ENCODE results near the gene IGFBP5.

Gene IGFBP5

DNA sequence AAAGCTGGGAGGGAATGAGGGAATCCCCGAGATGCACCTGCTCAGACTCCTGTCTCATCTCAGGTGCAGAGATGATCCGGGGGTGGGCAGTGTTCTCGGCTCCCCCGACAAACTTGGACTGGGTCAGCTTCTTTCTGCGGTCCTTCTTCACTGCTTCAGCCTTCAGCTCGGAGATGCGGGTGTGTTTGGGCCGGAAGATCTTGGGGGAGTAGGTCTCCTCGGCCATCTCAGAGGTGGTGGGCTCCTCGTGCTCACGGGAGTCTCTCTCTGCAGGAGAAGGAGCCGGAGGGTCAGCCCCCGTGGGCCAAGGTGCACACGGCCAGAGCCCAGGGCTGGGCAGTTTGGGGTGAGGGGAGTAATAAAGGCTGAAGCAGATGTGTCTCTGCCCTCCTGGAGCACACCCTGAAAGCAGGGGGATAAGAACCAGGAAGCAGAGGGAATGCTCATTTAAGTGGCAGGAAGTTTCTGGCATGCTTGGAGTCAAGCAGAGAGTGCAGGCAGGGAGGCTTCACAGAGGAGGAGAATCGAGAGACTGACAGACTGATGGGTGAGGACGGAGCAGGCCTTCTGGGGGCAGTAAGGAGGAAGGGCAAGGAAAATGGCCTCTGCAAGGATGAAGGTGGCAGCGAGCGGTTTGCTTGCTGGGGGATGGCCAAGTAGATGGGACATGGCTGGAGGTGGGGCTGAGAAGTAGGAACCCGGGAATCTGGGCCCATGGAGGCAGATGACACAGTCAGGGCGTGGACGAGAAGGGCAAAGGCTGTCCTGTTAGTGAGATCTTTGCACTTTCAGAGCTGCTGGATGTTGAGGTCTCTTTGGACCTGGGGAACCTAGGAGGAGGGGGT lies 16.3 kb downstream of the IGFBP5 start:
- Histone ChIP-seq H4K20me1 (ENCODE audit: control insufficient read depth, insufficient read depth, low read depth, low read length) (no peaks in the 10 kb centered on the region), H3K36me3 (ENCODE audit: control insufficient read depth, low read length) (no peaks in the 10 kb centered on the region), H3K4me2 (ENCODE audit: low read length) (no peak overlapping the region), H3K9me3 (ENCODE audit: control insufficient read depth, insufficient read depth, low read length) (no peaks in the 10 kb centered on the region), H3K4me1 (ENCODE audit: control insufficient read depth, low read length) (0 out of 2 replicates have a peak, but pooled peaks cover 2% of the 10 kb centered on the region), H3K9me2 (replicated peaks; ENCODE audit: control insufficient read depth, low read length) (no peaks in the 10 kb centered on the region), H3K79me2 (ENCODE audit: control insufficient read depth, low read length) (no peaks in the 10 kb centered on the region), H3F3A (ENCODE audit: control insufficient read depth, insufficient read depth) (no peaks in the 10 kb centered on the region), H3K27me3 (ENCODE audit: control insufficient read depth, low read length) (peaks cover 12% of the 10 kb centered on the region), H3K4me3 (ENCODE audit: low read length) (no peak overlapping the region), H3K27ac (ENCODE audit: low read depth, low read length) (no peak overlapping the region)
- TF ChIP-seq, protein P1, sequence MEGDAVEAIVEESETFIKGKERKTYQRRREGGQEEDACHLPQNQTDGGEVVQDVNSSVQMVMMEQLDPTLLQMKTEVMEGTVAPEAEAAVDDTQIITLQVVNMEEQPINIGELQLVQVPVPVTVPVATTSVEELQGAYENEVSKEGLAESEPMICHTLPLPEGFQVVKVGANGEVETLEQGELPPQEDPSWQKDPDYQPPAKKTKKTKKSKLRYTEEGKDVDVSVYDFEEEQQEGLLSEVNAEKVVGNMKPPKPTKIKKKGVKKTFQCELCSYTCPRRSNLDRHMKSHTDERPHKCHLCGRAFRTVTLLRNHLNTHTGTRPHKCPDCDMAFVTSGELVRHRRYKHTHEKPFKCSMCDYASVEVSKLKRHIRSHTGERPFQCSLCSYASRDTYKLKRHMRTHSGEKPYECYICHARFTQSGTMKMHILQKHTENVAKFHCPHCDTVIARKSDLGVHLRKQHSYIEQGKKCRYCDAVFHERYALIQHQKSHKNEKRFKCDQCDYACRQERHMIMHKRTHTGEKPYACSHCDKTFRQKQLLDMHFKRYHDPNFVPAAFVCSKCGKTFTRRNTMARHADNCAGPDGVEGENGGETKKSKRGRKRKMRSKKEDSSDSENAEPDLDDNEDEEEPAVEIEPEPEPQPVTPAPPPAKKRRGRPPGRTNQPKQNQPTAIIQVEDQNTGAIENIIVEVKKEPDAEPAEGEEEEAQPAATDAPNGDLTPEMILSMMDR (IDR thresholded peaks at IDR 0.05; ENCODE audit: low read depth, low read length, poor library complexity, severe bottlenecking) = no peak
- no peak for TF ChIP-seq EZH2phosphoT487 (IDR thresholded peaks at IDR 0.05; ENCODE audit: borderline replicate concordance, low read length)

GRCh38 chr2:216678098-216678465 lies 17.3 kb downstream of the IGFBP5 start:
- peaks cover 6% of the 10 kb centered on the region for H3K27me3 ChIP-seq (ENCODE audit: control insufficient read depth, low read length)
- H3F3A ChIP-seq (ENCODE audit: control insufficient read depth, insufficient read depth) = no peaks in the 10 kb centered on the region
- H3K4me1 ChIP-seq (ENCODE audit: control insufficient read depth, low read length) = 0 out of 2 replicates have a peak, but pooled peaks cover 2% of the 10 kb centered on the region
- TF ChIP-seq, protein P1 (IDR thresholded peaks at IDR 0.05; ENCODE audit: low read depth, low read length, poor library complexity, severe bottlenecking) = no peak
- TF ChIP-seq EZH2phosphoT487 (IDR thresholded peaks at IDR 0.05; ENCODE audit: borderline replicate concordance, low read length) = no peak
- H3K27ac ChIP-seq (ENCODE audit: low read depth, low read length) = no peak overlapping the region
- no peaks in the 10 kb centered on the region for H3K9me3 ChIP-seq (ENCODE audit: control insufficient read depth, insufficient read depth, low read length)
- no peaks in the 10 kb centered on the region for H3K9me2 ChIP-seq (replicated peaks; ENCODE audit: control insufficient read depth, low read length)
- H3K79me2 ChIP-seq (ENCODE audit: control insufficient read depth, low read length) = no peaks in the 10 kb centered on the region
- no peaks in the 10 kb centered on the region for H3K36me3 ChIP-seq (ENCODE audit: control insufficient read depth, low read length)
- H3K4me3 ChIP-seq (ENCODE audit: low read length) = no peak overlapping the region
- no peak overlapping the region for H3K4me2 ChIP-seq (ENCODE audit: low read length)
- no peaks in the 10 kb centered on the region for H4K20me1 ChIP-seq (ENCODE audit: control insufficient read depth, insufficient read depth, low read depth, low read length)

DNA sequence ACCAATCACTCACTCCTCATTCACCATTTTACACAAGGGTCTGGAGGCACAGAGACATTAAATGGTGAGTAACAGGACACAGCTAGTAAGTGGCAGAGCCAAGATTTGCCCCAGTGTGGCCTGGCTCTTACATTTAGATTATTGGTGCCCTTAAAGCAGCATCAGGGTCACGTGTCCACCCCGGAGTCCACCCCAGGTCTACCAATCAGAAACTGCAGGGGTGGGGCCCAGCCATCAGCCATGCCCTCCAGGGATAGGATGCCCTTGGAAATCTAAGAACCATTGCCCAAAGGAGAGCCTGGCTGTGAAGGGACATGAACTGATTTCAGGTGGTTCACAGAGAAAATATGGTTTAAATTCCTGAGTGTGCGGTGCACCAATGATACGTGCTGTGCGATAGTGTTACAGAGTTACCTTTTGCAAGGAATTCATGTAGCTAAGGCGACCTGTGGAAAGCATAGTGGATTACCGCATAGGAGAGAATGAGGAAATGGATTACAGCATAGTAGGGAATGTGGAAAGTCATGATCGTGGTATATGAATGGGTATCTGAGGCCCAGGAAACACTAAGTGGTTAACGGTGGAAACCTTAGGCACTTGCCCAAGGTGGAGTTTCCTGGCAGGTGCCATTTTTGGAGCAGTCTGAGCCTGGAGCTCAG lies 17.8 kb downstream of the IGFBP5 start:
- Histone ChIP-seq H3K79me2 (ENCODE audit: control insufficient read depth, low read length) (no peaks in the 10 kb centered on the region), H3K4me2 (ENCODE audit: low read length) (no peak overlapping the region), H3F3A (ENCODE audit: control insufficient read depth, insufficient read depth) (no peaks in the 10 kb centered on the region), H3K9me3 (ENCODE audit: control insufficient read depth, insufficient read depth, low read length) (no peaks in the 10 kb centered on the region), H3K4me3 (ENCODE audit: low read length) (no peak overlapping the region), H3K27me3 (ENCODE audit: control insufficient read depth, low read length) (peaks cover 5% of the 10 kb centered on the region), H4K20me1 (ENCODE audit: control insufficient read depth, insufficient read depth, low read depth, low read length) (no peaks in the 10 kb centered on the region), H3K27ac (ENCODE audit: low read depth, low read length) (no peak overlapping the region), H3K36me3 (ENCODE audit: control insufficient read depth, low read length) (no peaks in the 10 kb centered on the region), H3K9me2 (replicated peaks; ENCODE audit: control insufficient read depth, low read length) (no peaks in the 10 kb centered on the region), H3K4me1 (ENCODE audit: control insufficient read depth, low read length) (0 out of 2 replicates have a peak, but pooled peaks cover 2% of the 10 kb centered on the region)
- no peak for TF ChIP-seq EZH2phosphoT487 (IDR thresholded peaks at IDR 0.05; ENCODE audit: borderline replicate concordance, low read length)
- TF ChIP-seq, protein P1 (IDR thresholded peaks at IDR 0.05; ENCODE audit: low read depth, low read length, poor library complexity, severe bottlenecking) = no peak

Measured in DOHH2 (cell line).